NOMO-1 treated with dmso at 0.1 percent for 144 hours (cell line): ENCODE data around the gene SCN4B.
A peak's percentile ranks its signal among the peaks of the same experiment; 100 is the strongest.

Experiments
- DNase-seq: peaks from one replicate; lab custom pipeline; 2025; ENCODE audit not compliant: unreplicated experiment; lab: John Stamatoyannopoulos, UW

The SCN4B gene

GRCh38 chr11:118153516-118153915 is 893 bp upstream of the SCN4B start:
- no peak for DNase-seq

DNA sequence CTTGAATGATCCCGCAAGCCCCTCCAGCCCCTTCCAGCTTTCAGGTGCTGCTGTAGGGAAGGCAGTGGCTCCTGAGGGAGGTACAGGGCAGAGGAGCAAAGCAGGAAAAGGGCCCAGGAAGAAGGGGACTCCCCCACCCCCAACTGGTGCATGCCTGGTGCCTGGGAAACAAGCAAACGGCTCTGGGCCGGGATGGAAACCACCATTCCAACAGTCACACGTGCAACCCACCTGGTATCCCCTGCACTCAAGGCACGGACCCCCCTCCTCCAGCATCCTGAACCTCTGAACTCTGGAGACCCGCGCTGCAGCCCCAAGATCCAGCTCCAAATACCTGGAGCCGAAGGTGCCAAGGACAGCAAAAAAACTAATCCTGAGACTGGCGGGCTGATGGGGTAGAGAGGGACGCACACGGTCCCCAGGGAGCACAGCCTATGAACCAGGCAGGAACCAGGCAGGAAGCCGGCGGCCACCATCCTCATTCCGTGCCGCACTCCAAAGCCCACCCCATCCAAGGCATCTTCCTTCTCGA is 537 bp downstream of the SCN4B start:
- no peak for DNase-seq

DNA sequence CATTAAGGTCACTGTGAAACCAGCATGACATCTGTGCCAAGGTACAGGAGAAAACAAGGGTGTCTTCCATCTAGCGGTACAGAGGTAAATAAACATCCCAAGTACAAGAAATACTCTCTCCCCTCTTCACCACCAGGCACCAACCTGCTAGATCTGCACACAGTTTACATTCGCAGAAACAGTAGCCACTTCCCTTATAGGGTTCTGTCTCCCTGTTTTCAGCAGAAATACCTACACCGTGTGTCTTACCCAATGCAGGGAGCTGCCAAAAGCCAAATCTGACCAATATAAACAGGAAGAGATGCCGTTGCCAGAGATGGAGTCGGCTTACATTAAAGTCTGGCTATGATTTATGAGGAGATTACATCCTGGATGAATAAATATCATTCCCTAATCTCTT is 1.2 kb downstream of the SCN4B start:
- DNase-seq = no peak

- DNase-seq = no peak
These were observed 3.1 kb downstream of the SCN4B start for GRCh38 chr11:118149493-118149892.

GRCh38 chr11:118148856-118149255 is 3.8 kb downstream of the SCN4B start:
- DNase-seq = no peak

GRCh38 chr11:118148240-118148639 is 4.4 kb downstream of the SCN4B start:
- DNase-seq = no peak

DNA sequence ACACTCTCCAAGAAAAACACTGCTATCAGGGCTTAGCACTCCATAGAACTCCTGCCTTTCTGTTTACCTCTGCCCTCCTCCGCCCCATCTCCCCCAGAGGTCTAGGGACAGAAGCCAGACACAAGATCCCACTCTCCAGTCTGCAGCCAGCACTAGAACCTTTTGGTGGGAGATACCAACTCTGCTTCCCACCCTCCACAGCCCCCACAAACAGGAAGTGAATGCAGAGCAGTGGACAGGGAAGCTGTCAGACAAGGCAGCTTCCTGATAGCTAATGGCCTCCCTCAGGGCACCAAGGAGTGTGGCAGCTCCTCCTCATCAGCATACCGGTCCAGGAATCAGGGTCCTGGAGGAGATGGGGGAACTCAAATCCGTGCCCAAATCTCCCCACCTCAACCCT is 5.1 kb downstream of the SCN4B start:
- DNase-seq = no peak

DNA sequence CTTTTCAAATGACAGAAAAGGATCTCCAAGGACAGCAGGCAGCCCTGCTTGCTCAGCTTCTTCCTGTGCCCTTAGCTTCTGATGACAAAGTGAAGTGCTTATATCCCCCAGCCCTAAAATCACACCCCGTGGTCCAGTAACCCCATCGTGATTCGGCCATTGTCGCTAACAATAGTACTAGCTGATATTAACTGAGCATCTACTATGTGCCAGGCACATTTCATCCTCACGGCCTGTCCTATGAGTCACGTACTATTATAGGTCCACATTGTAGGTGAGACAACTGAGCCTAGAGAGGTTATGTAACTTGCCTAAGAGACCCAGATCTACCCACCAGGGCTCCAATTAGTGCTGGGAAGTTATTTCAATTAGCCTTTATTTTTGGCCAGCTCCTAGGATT is 6.1 kb downstream of the SCN4B start:
- DNase-seq = no peak

- peak; percentile 60 for DNase-seq
These were observed 7.1 kb downstream of the SCN4B start for GRCh38 chr11:118145285-118146227.

DNA sequence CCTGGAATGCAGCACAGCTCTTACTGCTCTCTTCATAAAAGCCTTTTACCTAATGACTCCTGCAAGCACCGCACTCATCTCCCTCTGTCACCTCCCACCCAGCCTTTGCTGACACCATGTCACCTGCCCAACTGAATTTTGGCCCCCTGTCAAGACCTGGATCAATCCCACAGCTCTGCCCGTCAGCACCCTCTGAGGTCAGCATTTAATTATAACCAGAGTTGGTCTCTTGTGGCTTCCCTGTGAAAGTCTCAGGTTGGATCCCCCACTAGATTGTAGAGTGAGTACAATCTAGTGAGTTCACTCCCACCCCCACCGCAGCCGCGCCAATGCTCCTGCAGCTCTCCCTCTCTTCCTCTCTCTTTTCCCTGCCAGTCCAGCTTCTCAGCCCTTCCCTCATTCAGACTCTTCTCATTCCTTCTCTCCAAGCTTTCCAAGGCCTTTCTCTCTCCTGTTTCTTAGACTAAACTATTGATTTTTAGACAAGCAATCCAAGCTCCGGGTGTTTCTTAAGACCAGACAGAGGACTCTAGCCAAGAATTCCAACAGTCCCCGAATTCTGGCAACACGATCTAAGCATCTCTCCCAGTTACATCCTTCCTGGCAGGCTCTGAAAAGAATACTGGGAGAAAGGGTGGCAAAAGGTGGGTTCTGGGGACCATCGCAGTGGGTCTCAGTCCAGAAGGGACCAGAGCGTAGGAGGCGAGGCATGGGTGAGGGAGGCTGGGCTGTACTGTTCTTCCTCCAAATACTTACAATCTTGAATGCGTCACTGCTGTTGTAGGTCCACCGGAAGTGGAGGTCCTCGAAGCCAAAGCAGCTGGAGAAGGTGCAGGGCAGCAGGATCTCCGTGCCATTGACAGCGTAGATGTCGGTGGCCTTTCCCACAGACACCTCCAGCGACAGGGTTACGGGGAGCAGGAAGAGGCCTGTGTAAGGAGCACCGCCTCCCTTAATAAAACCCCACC is 8.0 kb downstream of the SCN4B start:
- no peak for DNase-seq

DNA sequence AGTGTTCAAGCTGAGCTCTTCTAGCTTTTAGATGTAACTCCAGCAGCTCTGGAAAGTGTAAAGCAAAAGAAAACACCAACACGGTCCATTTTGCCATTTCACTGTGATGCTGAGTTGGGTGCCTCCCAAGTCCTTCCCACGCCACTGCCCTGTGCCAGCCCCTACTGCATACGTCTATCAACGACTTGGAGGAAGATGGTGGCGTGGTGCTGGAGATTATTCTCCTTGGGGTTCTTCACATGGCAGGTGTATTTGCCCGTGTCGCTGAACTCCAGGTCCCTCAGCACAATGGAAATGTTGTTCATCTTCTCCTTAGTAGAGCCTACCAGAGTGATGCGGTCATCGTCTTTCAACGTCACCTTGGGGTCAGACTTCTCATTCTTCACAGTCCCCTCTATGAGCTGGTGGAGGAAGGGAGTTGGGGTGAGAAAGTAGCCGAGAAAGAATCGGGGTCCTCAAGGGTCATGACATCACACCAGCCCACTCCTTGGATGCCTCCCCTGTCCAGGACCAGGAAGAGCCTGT is 8.9 kb downstream of the SCN4B start:
- no peak for DNase-seq

DNA sequence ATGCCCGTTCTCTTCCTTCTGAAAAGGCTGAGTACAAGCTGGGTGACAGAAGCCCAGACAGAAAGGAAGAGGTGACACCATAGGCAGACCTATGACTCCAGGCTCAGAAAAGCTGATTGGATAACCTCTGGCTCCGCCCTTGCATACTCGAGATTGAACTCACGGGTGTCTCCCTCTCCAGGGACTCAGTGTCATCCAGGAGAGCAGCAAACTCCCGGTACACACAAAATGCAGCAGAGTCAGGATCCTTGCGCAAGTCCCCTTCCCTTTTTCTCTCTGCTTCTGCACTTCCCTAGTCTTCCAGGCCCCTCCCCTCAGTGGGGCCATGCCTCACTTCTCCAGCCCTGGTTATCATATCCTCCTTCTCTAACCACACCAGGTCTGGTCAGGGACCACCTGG is 9.8 kb downstream of the SCN4B start:
- peak; percentile 79 for DNase-seq

GRCh38 chr11:118142081-118142480 is 10.5 kb downstream of the SCN4B start:
- no peak for DNase-seq

- DNase-seq = no peak
These were observed 13.0 kb downstream of the SCN4B start for GRCh38 chr11:118139578-118139977.

- DNase-seq = no peak
These were observed 13.7 kb downstream of the SCN4B start for GRCh38 chr11:118138839-118139420.

GRCh38 chr11:118136801-118137200 is 15.8 kb downstream of the SCN4B start:
- DNase-seq = no peak

- no peak for DNase-seq
These were observed 16.3 kb downstream of the SCN4B start for GRCh38 chr11:118136341-118136740.

GRCh38 chr11:118135796-118136165 is 16.8 kb downstream of the SCN4B start:
- DNase-seq = no peak

DNA sequence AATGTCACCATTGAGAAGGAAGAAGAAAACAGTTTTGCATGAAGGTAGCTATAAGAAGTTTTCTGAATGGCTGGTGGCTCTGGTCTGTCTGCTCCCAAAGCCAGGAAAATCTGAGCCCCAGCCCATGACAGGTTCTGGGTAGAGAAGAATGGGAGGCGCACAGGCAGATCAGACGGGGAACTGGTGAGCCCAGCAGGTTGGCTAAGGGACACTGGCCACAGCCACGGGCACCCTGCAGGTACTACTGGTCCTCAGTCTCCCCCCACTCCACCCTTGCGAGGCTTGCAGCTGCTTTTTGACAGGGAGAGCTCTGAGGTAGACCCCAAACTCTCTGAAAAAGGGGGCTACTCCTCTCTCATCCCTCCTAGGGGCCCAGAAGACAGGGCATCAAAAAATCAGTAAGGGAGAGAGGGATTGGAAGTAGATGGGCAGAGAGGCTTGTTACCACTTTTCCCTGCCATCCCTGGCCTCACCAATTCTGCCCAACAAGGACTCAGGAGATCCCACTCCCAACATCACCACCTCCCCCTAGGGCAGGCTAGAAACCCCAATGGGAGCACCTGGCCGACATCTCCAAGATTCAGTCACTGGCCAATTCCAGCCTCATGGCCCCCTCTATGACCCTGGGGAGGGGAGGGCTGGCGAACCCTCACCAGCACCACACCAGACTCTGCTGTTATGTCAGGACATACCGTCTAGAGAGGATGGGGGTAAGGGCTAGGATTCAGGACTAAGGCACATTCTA is 17.4 kb downstream of the SCN4B start:
- DNase-seq = no peak

- DNase-seq = no peak
These were observed 18.8 kb downstream of the SCN4B start for GRCh38 chr11:118133816-118134215.
